ENCODE measurements around the gene PRPF4. TPM values are rescaled to one million over a fixed set of nuclear protein-coding genes. Genes with fewer than 3 reads are reported as not detected.

PRPF4 gene
- polyA plus RNA-seq, 4 donors = 30.9 to 44.2 (median 36.2) TPM

DNA sequence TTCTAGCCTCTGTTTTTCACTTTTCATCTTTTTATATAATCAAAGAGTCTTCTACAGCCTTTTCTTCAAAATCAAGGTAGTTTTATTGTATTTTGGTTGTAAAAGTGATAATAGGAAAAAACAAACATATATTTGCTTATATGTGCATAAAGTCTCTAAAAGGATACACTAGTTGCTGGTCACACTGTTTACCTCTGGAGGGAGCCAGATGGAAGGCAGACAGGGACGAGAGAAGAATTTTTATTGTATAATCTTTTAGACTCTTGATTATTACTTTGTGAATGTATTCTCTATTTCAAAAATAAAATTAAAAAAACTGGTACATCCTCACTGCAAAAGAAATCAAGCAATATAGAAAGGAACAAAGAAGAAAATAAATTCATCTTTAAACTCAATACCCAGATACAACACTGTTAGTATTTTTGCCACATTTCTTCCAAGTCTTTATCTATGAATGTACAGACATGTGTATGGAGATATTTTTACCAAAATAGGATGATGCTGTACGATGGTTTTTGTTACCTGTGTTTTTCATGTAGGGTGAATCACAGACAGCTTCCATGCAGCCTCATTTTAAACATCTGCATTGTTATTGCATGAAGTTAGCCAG, 33.9 kb downstream of the PRPF4 start:
- DNase-seq (ENCODE audit: low read depth in 4 of 4, low spot score in 2 of 4) = no peak

DNA sequence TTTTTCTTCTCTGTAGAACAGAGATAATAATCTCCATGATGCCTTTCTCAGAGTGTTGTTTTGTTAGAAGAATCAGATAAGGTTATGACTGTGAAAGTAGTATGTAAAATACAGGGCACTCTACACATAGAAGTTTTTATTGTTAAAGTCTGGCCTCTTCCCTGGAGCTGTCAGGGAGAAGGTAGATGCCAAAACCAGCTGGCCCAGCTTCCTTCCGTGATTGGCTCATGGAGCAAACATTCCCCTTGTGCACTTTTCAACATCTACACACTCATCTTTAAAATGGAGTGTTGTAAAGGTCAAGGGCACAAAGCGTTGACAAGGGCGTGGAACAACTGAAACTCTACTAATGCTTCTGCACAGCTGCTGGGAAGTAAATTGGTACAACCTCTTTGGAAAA, 35.1 kb downstream of the PRPF4 start:
- DNase-seq (ENCODE audit: low read depth in 4 of 4, low spot score in 2 of 4) = no peak

DNA sequence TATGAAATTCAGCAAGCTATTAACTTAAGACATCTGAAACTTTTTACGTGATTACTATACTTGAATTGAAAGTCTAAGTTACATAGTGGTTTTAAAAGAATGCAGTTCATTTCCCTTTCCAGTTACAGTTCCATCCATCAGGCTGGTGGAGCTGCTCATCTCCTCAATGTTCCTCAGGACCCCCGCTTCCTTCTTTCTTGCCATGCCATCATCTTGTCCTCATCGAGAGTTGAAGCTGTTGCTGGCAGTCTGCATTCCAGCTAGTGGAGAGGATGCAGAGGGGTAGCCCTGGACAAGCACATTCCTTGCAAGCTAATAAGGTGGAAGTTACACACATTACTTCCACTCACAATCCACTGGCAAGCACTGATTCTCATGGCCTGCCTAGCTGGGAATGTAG, 36.5 kb downstream of the PRPF4 start:
- no peak for DNase-seq (ENCODE audit: low read depth in 4 of 4, low spot score in 2 of 4)

DNA sequence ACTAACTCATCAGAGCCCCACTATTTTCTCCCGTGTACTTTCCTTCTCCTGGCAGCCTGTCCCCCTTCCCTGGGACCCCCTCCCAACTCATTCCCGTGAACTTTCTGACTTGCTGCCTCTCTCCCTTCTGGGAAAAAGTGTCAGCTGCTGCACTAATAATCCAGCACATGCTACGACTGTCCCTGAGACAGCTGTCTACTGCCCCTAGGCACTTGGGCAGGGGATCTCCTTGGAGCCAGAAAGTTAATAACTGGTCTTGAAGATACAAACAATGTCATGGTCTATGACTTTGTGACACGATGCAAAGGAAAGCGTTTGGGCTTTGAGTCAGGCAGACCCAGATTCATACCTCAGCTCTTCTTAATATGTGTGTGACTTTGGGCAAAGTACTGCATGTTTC, 37.8 kb downstream of the PRPF4 start:
- DNase-seq (ENCODE audit: low read depth in 4 of 4, low spot score in 2 of 4) = no peak

DNA sequence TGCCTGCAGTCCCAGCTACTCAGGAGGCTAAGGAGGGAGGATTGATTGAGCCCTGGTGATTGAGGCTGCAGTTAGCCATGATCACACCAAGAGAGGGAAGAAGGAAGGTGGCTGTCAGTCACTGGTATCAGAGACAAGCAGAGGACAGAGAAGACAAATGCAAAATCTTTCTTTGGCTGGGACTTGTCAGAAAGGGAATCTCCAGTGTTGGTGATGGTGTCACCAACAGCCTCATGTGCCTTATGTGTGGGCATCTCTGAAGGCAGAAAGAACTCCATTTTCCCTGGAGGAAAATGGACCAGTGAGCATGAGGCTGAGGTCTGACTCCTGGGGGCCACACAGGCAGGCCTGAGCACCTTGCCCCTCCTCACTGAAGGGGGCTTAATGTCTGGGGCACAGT, 39.8 kb downstream of the PRPF4 start:
- no peak for DNase-seq (ENCODE audit: low read depth in 4 of 4, low spot score in 2 of 4)

DNA sequence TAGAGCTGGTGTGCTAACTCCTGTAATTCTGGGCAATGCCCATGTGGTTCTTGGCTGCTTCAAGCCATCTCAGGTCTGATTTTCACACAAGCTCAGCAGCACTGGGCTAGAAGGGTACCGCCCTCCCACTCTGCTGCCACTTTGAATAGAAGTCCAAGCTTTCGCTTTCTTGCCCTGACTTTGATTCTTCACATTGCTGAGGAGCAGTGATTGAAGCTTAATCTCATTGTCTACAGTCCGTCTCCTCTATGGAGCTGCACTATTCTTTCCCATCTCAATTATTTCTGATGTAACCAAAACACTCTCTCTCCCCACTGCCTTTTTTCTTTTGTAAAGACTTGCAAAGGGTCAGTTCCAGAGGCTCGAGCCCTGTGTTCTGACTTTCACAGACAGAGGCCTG, 40.6 kb downstream of the PRPF4 start:
- no peak for DNase-seq (ENCODE audit: low read depth in 4 of 4, low spot score in 2 of 4)

DNA sequence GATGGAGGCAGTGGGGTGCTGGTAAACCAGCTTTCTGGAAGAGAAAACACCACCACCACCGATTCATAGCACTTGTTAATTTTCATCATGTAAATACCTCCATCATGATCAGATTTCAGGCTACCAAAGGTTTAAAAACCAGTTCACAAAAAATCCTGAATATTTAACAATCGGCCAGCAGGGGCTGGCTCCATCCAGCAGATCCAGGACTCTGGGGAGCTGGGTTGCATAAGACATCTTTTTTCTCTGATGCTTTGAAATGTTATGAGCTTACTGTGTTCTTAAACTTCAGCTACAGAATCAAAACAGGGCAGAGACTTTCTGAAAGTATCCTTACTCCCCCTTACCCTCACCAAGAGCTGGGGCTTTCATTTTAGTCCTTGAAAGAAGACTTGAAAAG, 42.3 kb downstream of the PRPF4 start:
- no peak for DNase-seq (ENCODE audit: low read depth in 4 of 4, low spot score in 2 of 4)

DNA sequence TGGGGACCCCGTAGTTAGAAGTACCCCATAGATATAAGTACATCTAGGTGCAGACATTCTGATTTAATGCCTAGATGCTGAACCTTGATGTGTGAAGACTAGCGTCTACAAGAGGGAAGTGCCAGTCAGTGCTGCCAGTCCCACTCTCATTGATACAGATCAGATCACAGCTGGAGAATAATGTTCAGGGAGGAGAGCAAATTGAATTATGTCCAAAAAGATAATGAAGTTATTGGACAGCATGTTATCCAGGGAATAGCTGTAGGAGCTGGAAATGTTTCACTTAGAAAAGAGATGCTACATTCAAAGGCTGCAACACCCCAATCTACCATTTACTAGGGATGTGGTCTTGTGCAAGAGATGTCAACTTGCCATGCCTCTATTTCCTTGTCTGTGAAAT, 43.6 kb downstream of the PRPF4 start:
- no peak for DNase-seq (ENCODE audit: low read depth in 4 of 4, low spot score in 2 of 4)

DNA sequence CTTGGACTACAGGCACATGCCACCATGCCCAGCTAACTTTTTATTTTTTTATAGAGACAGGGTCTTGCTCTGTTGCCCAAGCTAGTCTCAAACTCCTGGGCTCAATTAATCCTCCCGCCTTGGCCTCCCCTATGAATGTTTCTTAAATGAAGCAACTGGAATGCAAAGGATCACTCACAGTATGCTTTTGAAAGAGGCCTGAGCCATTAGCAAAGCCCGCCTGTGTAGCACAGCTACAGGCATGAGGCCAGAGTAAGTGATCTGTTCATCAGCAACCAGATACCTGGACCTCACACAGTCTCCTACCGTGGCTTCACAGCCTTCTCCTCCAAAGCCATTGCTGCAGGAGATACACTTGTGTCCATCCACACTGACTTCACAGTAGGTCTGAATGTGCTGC, 44.6 kb downstream of the PRPF4 start:
- no peak for DNase-seq (ENCODE audit: low read depth in 4 of 4, low spot score in 2 of 4)

DNA sequence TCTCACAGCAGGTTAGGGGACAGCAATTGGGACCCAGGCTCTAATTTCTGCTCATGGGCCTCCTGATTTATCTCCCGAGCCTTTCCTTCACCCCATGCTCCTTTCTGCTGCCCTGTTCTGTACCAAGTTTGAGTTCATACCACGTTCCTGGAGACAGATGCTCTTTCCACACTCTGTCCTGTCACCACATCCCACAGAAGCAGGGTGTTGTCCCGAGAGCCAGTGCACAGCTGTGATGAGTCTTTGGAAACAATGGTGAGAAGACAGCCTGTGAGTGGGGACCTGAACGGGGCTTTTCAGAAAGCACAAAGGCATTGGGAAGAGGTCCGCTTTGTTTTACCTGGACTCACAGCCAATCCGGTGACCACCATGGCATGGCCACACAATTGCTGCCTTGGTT, 47.2 kb downstream of the PRPF4 start:
- DNase-seq (ENCODE audit: low read depth in 4 of 4, low spot score in 2 of 4) = no peak

DNA sequence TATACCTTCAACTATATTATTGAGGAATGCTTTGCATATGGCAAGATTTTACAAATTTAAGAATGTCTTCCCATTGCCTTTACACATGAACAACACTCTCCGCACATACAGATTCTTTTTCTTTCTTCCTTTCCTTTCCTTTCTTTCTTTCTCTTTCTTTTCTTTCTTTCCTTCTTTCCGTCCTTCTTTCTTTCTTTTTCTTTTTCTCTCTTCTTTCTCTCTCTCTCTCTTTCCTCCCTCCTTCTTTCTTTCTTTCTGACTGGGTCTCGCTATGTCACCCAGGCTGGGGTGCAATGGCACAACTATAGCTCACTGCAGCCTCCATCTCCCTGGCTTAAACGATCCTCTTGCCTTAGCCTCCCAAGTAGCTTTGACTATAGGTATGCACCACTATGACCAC, 50.8 kb downstream of the PRPF4 start:
- no peak for DNase-seq (ENCODE audit: low read depth in 4 of 4, low spot score in 2 of 4)

DNA sequence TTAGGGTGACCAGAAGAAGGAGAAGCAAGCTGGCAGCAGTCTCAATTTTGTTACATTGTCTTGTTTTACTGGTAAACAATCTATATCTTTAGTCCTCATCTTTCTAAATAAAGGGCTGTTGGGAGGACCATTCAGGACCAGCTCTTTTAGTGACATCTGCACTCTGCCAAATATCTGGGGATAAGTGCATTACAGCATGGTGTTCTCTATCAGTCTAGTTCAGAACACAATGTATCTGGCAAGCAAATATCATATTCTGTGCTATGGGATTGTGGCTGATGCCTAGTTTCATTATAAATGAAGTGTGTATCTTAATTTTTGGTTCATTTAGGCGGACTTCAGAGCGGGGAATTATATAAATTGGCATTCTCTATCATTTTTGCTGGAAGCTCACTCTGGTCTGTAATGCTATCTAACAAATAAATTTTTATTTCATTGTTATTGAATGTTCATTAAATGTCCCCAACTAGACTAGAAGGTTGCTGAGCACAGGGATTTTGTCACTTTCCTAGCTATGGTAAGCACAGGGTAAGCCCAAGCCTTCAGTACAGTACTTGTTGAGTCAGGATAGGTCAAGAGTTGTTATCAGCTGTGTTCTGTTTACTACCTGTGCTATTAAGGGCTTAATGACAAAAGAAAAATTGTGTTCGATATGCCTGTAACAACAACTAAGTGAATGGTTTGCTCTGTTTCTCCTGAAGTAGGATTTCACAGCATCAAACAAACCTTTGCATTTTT, 52.8 kb downstream of the PRPF4 start:
- DNase-seq (ENCODE audit: low read depth in 4 of 4, low spot score in 2 of 4) = no peak

DNA sequence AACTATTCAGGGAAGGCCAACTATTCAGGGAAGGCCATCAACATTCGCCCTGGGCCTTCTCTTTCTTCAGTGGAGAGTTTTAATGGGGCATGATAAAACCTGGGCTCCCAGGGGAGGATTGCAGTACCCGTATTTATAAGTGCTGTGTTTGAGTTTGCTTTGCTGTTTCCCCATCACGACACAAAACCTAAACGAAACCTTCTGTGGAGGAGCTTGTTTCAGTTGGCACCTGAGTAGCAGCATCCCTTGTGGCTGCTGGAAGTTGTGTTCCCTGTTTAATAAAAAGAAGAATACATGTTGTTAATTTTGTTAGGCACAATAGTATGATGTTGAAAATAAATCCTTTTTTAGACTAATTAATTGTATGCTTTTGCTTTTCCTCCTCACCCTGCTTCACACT, 56.3 kb downstream of the PRPF4 start:
- DNase-seq (ENCODE audit: low read depth in 4 of 4, low spot score in 2 of 4) = no peak

DNA sequence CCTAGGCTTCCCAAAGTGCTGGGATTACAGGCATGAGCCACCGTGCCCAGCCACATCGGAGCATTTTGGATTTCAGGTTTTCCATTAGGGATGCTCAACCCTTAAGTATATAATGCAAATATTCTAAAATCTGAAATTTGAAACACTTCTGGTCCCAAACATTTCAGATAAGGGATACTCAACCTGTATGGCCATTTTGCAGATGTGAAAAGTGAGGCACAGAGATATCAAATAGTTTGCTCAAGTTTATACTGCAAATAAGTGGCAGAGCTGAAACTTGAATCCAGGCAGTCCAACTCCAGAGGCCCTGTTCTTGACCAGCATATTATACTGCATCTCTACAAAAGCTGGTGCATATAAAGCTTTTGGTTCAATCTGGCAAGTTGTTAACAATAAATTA, 62.3 kb downstream of the PRPF4 start:
- no peak for DNase-seq (ENCODE audit: low read depth in 4 of 4, low spot score in 2 of 4)

DNA sequence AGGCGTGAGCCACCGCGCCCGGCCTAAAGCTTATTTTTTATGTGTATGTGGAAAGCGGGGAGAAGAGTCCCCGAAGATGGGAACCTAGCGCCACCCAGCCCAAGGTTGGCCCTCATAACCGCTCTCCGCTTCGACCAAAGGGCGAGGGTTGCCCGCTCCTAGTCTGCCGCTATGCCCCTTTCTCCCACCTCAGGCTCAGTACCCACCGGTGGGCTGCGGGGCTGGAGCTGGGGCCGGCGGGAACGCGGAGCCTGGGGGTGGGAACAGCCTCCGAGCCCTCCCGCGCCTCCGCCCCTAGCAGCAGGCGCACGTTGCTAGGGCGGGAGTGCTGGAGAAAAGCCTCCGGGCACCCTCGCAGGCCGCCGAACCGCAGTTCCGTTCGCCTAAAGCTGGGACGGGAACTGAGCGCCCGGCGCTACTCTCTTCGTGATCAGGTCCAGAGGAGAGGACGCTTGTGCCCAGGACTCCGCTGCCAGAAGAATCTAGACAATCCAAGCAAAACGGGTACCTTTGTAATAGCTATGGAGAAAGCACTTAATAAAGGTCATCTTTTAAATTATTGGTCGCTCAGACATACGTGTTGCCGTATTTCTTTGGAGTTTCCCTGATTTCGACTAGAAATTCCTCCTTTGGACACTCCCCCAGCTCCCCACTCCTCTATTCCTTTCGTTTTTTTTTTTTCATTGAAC, 64.7 kb downstream of the PRPF4 start, which contains the start of gene WDR31:
Gene WDR31 (minus strand): TSS at position 265 of the 689 bp plus-strand sequence. CDS start 8,253 bp downstream, outside the sequence.
- DNase-seq (ENCODE audit: low read depth in 4 of 4, low spot score in 2 of 4) = peak; percentile 76 to 85 (median 82)

DNA sequence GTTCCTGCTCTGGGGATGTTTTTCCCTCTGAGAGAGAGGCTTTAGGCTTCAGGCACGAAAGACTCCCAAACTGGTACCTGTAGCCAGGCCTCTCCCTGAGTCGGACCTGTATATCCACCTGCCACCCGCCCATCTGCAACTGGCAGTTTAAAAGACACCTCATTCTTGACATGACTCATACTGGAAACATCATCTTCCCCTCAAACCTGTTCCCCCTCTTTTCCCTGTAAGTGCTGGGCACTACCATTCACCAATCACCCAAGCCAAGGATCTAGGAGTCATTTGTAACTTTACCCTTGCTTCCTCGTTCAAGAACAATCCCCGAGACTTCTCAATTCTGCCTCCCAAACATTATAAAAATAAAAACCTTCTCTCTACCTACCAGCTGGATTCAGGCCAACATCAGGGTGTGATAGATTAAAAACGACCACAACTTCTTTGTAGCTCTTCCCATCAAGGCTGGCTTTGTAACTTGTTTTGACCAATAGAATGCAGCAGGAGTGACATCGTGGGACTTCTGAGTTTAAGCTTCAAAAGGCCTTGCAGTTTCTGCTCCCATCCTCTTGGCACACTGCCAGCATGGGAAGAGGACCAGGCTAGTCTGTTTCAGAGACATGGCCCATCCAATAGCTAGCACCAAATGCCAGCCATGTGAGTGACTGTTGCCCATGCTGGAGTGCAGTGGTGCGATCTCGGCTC, 66.4 kb downstream of the PRPF4 start:
- no peak for DNase-seq (ENCODE audit: low read depth in 4 of 4, low spot score in 2 of 4)

Other genes starting within 250 kb of the PRPF4 start
- 10 to 100 TPM; 10.4 to 15.0 (median 12.1) TPM for gene ZFP37, start 218.9 kb upstream of the PRPF4 start, polyA plus RNA-seq (ENCODE audit: insufficient read length in 4 of 4)
- gene SLC31A2, start 124.7 kb upstream of the PRPF4 start, polyA plus RNA-seq (ENCODE audit: insufficient read length in 4 of 4) = 1 to 10 TPM; 2.7 to 4.5 (median 3.7) TPM
- gene FKBP15, start 54.4 kb upstream of the PRPF4 start, polyA plus RNA-seq (ENCODE audit: insufficient read length in 4 of 4) = 10 to 100 TPM; 25.8 to 33.6 (median 30.4) TPM
- gene SLC31A1, start 54.1 kb upstream of the PRPF4 start, polyA plus RNA-seq (ENCODE audit: insufficient read length in 4 of 4) = 10 to 100 TPM; 19.7 to 27.2 (median 23.8) TPM
- 10 to 100 TPM; 37.3 to 42.9 (median 39.6) TPM for gene CDC26, start 86 bp upstream of the PRPF4 start, polyA plus RNA-seq (ENCODE audit: insufficient read length in 4 of 4)
- 1 to 10 TPM; 6.1 to 7.1 (median 6.8) TPM for gene RNF183, start 27.7 kb downstream of the PRPF4 start, polyA plus RNA-seq (ENCODE audit: insufficient read length in 4 of 4)
- gene WDR31, start 64.6 kb downstream of the PRPF4 start, polyA plus RNA-seq (ENCODE audit: insufficient read length in 4 of 4) = 1 to 10 TPM; 6.2 to 8.5 (median 7.3) TPM
- 10 to 100 TPM in 1 of 4 donors, 1 to 10 TPM in 3; 8.9 to 11.1 (median 9.3) TPM for gene BSPRY, start 73.9 kb downstream of the PRPF4 start, polyA plus RNA-seq (ENCODE audit: insufficient read length in 4 of 4)
- gene HDHD3, start 101.3 kb downstream of the PRPF4 start, polyA plus RNA-seq (ENCODE audit: insufficient read length in 4 of 4) = 10 to 100 TPM; 31.3 to 49.3 (median 38.1) TPM
- gene ALAD, start 125.6 kb downstream of the PRPF4 start, polyA plus RNA-seq (ENCODE audit: insufficient read length in 4 of 4) = 10 to 100 TPM; 37.0 to 54.5 (median 47.6) TPM
- gene POLE3, start 135.0 kb downstream of the PRPF4 start, polyA plus RNA-seq (ENCODE audit: insufficient read length in 4 of 4) = 10 to 100 TPM; 61.5 to 68.1 (median 65.2) TPM
- gene C9orf43, start 135.1 kb downstream of the PRPF4 start, polyA plus RNA-seq (ENCODE audit: insufficient read length in 4 of 4) = 1 to 10 TPM in 2 of 4 donors, under 1 TPM in 2; 0.65 to 1.1 (median 0.95) TPM
- gene RGS3, start 188.1 kb downstream of the PRPF4 start, polyA plus RNA-seq (ENCODE audit: insufficient read length in 4 of 4) = 10 to 100 TPM; 41.3 to 52.9 (median 47.4) TPM